ENCODE measurements around the gene EIF1B.

Gene EIF1B

DNA sequence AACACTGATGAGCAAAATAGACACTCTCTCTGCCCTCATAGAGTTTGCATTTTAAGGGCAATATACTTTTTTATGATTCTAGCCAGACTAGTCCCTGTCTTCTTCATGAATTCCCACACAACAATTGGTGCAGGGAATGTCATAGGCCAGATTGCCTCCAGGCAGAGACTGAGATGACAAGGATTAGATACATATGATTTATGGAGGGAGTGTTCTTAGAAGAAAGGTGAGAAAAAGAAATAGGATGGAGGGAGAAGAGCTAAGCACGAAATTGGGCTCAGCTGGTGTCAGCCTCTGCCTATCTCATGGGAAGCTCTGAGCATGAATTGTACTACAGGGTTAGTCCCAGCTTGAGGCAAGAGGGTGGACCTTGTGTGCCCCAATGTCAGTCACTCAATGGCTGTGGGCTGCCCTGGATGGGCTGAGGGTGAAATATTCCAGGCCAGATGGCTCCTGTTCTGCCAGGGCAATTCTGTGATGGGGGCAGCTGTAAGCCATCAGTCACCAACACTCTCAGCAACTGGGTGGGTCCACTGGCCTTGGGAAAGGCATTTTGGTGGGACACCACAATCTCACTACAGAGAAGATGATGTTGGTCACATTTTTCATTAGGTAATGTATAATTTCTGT is 31.1 kb downstream of the EIF1B start:
- in situ Hi-C loops (cut with HindIII; ENCODE audit: low sequenced_read_pairs), result no loop called here

- in situ Hi-C loops (cut with HindIII; ENCODE audit: low sequenced_read_pairs), result no loop called here
These were observed 32.2 kb downstream of the EIF1B start for GRCh38 chr3:40341671-40342070.

- in situ Hi-C loops (cut with HindIII; ENCODE audit: low sequenced_read_pairs), result no loop called here
These were observed 41.0 kb downstream of the EIF1B start for GRCh38 chr3:40350529-40350928.

GRCh38 chr3:40355410-40355809 is 45.9 kb downstream of the EIF1B start:
- in situ Hi-C loops (cut with HindIII; ENCODE audit: low sequenced_read_pairs), result no loop called here

DNA sequence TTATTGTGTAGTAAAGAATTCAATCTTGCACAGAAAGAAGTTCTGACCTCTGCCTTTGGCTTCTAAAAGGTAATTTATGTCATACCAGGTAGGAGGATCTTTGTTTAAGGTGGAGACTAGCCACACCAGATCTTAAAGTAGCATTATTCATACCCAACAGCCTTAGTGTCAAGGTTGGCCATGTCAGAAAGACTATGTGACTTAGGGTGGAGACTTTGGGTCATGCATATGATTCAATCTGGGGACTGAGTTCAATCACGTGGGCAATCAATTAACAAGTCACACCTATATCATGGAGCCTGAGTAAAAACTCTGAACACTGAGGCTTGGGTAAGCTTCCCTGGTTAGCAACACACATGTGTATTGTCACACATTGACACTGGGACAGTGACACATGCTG is 48.9 kb downstream of the EIF1B start:
- in situ Hi-C loops (cut with HindIII; ENCODE audit: low sequenced_read_pairs), result no loop called here
